Dedifferentiated amniotic fluid mesenchymal stem cell (primary cell): ENCODE data around the gene MERTK.
"Not testable (repeated sequence)": the region's sequence is repeated elsewhere in the genome, so short reads cannot be mapped to it uniquely, and the experiment has no call there.

Source experiments
- DNase-seq: peaks from one replicate; pipeline ENCODE4 v3.0.0-alpha.2; 2016; ENCODE audit errors: extremely low spot score

Gene MERTK

GRCh38 chr2:111897924-111898702, at the start of gene MERTK:
Gene MERTK (plus strand): TSS chr2:111898607. CDS start chr2:111898736, 129 bp downstream.
- no peak for DNase-seq

GRCh38 chr2:111850646-111851045, 47.8 kb upstream of the MERTK start:
- DNase-seq, result not testable (repeated sequence)

- not testable (repeated sequence) for DNase-seq
These were observed 45.9 kb upstream of the MERTK start for GRCh38 chr2:111852544-111852943.

GRCh38 chr2:111860005-111860404, 38.4 kb upstream of the MERTK start:
- not testable (repeated sequence) for DNase-seq

- not testable (repeated sequence) for DNase-seq
These were observed 33.3 kb upstream of the MERTK start for GRCh38 chr2:111865124-111865523.

- not testable (repeated sequence) for DNase-seq
These were observed 25.6 kb upstream of the MERTK start for GRCh38 chr2:111872806-111873205.

- peak; percentile 71 for DNase-seq
These were observed 14.5 kb upstream of the MERTK start, which contains the start of gene ANAPC1 for GRCh38 chr2:111883661-111884591. Gene ANAPC1 (minus strand): TSS chr2:111884193. CDS start chr2:111880825, 3,368 bp downstream.

- no peak for DNase-seq
These were observed 13.8 kb upstream of the MERTK start for GRCh38 chr2:111884592-111884964.

GRCh38 chr2:111896024-111896423, 2.4 kb upstream of the MERTK start:
- DNase-seq, result no peak

- no peak for DNase-seq
These were observed 1.8 kb upstream of the MERTK start for GRCh38 chr2:111896576-111896975.

GRCh38 chr2:111897630-111897923, 830 bp upstream of the MERTK start:
- no peak for DNase-seq

- no peak for DNase-seq
These were observed 502 bp downstream of the MERTK start for GRCh38 chr2:111898703-111899514.

- no peak for DNase-seq
These were observed 2.5 kb downstream of the MERTK start for GRCh38 chr2:111900859-111901258.

GRCh38 chr2:111903516-111903915, 5.1 kb downstream of the MERTK start:
- no peak for DNase-seq

- no peak for DNase-seq
These were observed 5.6 kb downstream of the MERTK start for GRCh38 chr2:111903930-111904439.

- DNase-seq, result no peak
These were observed 6.5 kb downstream of the MERTK start for GRCh38 chr2:111904726-111905474.

GRCh38 chr2:111905475-111905869, 7.1 kb downstream of the MERTK start:
- DNase-seq, result not testable (repeated sequence)

GRCh38 chr2:111905990-111906735, 7.8 kb downstream of the MERTK start:
- no peak for DNase-seq

- DNase-seq, result no peak
These were observed 10.2 kb downstream of the MERTK start for GRCh38 chr2:111908578-111908977.

- no peak for DNase-seq
These were observed 10.7 kb downstream of the MERTK start for GRCh38 chr2:111909079-111909478.
